Gastroesophageal sphincter (tissue), 3 donors: ENCODE data around the gene KDM3B.

Experiments
- CTCF ChIP-seq, 4 experiments: fragments of 200-600 bp in 2 of 4; fragments of 450-650 bp in 2 of 4; sonication (generic) in 1 of 4; IDR thresholded peaks; one replicate each; pipeline ENCODE4 v1.5.1; 2017 to 2019; ENCODE audit warnings: antibody characterized with exemption in 4 of 4, mild to moderate bottlenecking in 2 of 4, moderate library complexity in 2 of 4
- POLR2A ChIP-seq, 2 donors: fragments of 450-650 bp; IDR thresholded peaks; one replicate each; pipeline ENCODE4 v1.6.1; 2017; ENCODE audit warnings: antibody characterized with exemption in 2 of 2, mild to moderate bottlenecking in 2 of 2, moderate library complexity in 1 of 2
- POLR2AphosphoS5 ChIP-seq: sonication (generic); formaldehyde crosslinking; IDR thresholded peaks from one replicate; pipeline ENCODE4 v1.6.1; 2017; ENCODE audit warnings: antibody characterized with exemption

- TF ChIP-seq POLR2AphosphoS5, result no peak
- TF ChIP-seq CTCF (IDR thresholded peaks at IDR 0.05), result no peak
- TF ChIP-seq POLR2A (IDR thresholded peaks at IDR 0.05), result no peak
These were observed 7.4 kb upstream of the KDM3B start for GRCh38 chr5:138344887-138345622.
